ENCODE data around the gene UNCX. TPM values are rescaled to one million over a fixed set of nuclear protein-coding genes. Genes with fewer than 3 reads are reported as not detected.

UNCX gene
- total and polyA plus RNA-seq, 2 of the 4 experiments (the other 2 are of a cell fraction): not detected

DNA sequence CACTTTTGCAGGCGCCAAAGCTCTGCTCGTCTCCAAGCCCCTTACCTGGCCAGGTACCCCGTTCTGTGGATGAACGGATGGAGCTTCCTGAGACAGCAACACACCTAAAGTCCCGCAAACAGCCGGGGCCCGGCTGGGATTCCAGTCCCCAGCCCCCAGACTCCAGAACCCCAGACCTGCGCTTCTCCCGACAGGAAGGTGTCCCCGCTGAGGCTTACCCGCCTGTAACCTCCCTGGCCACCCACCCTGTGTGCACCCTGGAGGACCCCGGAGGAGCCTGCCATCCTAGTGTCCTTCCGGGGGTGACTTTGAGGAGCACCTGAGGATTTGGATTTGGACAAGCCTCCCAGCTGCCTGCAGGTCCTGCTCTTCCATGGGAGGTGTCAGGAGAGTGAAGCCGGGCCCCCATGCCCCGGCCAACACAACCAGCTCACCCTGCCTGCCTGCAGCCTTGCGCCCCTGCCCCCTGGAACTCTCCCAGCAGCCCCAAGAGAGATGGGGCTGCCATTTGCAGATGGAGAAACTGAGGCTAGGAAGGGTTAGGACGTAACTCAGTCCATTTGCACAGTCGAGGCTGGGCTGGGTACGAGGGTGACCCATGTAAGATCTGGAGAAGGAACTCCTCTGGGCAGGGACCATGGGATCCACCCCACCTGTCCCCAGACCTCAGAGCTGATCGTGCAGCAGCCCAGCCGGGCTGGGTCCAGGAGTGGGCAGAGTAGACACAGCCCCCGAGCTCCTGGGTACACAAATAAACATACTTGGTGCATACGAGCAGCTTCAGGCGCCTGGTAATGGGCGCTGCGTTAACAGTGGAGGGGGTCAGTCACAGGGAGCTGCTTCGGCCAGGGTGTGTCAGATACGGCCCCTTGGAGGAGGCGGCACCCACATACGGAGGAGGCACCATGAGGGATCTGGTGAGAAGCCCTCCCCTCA lies 31.9 kb downstream of the UNCX start:
- intact Hi-C loops (cut with micrococcal nuclease): no loop called here
- Histone ChIP-seq H3K4me1 (ENCODE audit: control insufficient read depth, insufficient read depth, low read length) (no peaks in the 10 kb centered on the region), H3K18ac (ENCODE audit: low read depth, low read length) (no peak overlapping the region), H3K23ac (ENCODE audit: low read depth, low read length) (no peak overlapping the region), H3K4ac (ENCODE audit: low read depth, low read length) (no peak overlapping the region), H2AK5ac (ENCODE audit: low read depth, low read length) (no peak overlapping the region), H3K9ac (ENCODE audit: low read depth, low read length) (no peak overlapping the region), H2AK9ac (replicated peaks; ENCODE audit: low read depth, low read length, poor library complexity) (no peak overlapping the region), H2BK120ac (ENCODE audit: low read depth, low read length) (no peak overlapping the region), H3K56ac (ENCODE audit: extremely low read depth, insufficient read depth, low read length) (no peak overlapping the region), H3K79me1 (ENCODE audit: low read depth in 1 of 2, low read length in 2 of 2) (no peaks in the 10 kb centered on the region), H2BK15ac (ENCODE audit: low read depth, low read length) (no peak overlapping the region), H3K4me3 (ENCODE audit: insufficient read depth, low read depth, low read length) (no peak overlapping the region), H3K9me1 (ENCODE audit: insufficient read depth, low read length) (no peaks in the 10 kb centered on the region), H4K5ac (ENCODE audit: low read depth, low read length) (no peak overlapping the region), H2AFZ (replicated peaks; ENCODE audit: low read length, poor library complexity) (no peak overlapping the region), H2BK5ac (ENCODE audit: low read depth, low read length, poor library complexity, severe bottlenecking) (no peak overlapping the region), H4K20me1 (ENCODE audit: insufficient read depth, low read length) (no peaks in the 10 kb centered on the region), H3K14ac (replicated peaks; ENCODE audit: low read depth, low read length) (no peak overlapping the region), H4K8ac (ENCODE audit: low read depth in 2 of 2, low read length in 2 of 2) (no peak overlapping the region), H2BK20ac (ENCODE audit: low read depth, low read length) (no peak overlapping the region), H3K27ac (ENCODE audit: insufficient read depth, low read length) (no peak overlapping the region), H3K27me3 (ENCODE audit: control insufficient read depth, insufficient read depth, low read length) (peaks cover 79% of the 10 kb centered on the region), H4K91ac (ENCODE audit: insufficient read depth, low read depth, low read length) (no peak overlapping the region), H3K36me3 (ENCODE audit: control insufficient read depth, insufficient read depth, low read length) (no peaks in the 10 kb centered on the region), H3K4me2 (ENCODE audit: low read depth, low read length) (no peak overlapping the region), H3K9me3 (ENCODE audit: control insufficient read depth, insufficient read depth, low read length) (no peaks in the 10 kb centered on the region)
- 44% methylated on average over 9 of the region's 30 CpGs; no CpG with 5 or more reads in 1 of the 2 experiments for WGBS, 2 experiments (ENCODE audit: extremely low coverage in 2 of 2, insufficient read length in 1 of 2)
- ChIA-PET CTCF (no interaction called here), POLR2A (ENCODE audit: unreplicated experiment) (no interaction called here)
- TF ChIP-seq RFX5 (IDR thresholded peaks at IDR 0.05; ENCODE audit: low read depth, low read length): no peak
- TF ChIP-seq RAD21 (IDR thresholded peaks at IDR 0.05; ENCODE audit: low read length): no peak
- TF ChIP-seq CEBPB (IDR thresholded peaks at IDR 0.05; ENCODE audit: low read depth, low read length): no peak
- no peak for TF ChIP-seq MXI1 (IDR thresholded peaks at IDR 0.05; ENCODE audit: borderline replicate concordance, low read depth, low read length)
- no peak for TF ChIP-seq BHLHE40 (IDR thresholded peaks at IDR 0.05; ENCODE audit: low read depth, low read length)
- TF ChIP-seq MAFK (IDR thresholded peaks at IDR 0.05; ENCODE audit: low read depth, low read length): no peak
- TF ChIP-seq FOS (IDR thresholded peaks at IDR 0.05; ENCODE audit: low read depth, low read length): no peak
- TF ChIP-seq RCOR1 (IDR thresholded peaks at IDR 0.05; ENCODE audit: insufficient replicate concordance, low read length): no peak
- TF ChIP-seq MAZ (IDR thresholded peaks at IDR 0.05; ENCODE audit: borderline replicate concordance, low read depth, low read length): no peak
- TF ChIP-seq SMC3 (IDR thresholded peaks at IDR 0.05; ENCODE audit: low read depth, low read length): no peak
- TF ChIP-seq, protein P1, sequence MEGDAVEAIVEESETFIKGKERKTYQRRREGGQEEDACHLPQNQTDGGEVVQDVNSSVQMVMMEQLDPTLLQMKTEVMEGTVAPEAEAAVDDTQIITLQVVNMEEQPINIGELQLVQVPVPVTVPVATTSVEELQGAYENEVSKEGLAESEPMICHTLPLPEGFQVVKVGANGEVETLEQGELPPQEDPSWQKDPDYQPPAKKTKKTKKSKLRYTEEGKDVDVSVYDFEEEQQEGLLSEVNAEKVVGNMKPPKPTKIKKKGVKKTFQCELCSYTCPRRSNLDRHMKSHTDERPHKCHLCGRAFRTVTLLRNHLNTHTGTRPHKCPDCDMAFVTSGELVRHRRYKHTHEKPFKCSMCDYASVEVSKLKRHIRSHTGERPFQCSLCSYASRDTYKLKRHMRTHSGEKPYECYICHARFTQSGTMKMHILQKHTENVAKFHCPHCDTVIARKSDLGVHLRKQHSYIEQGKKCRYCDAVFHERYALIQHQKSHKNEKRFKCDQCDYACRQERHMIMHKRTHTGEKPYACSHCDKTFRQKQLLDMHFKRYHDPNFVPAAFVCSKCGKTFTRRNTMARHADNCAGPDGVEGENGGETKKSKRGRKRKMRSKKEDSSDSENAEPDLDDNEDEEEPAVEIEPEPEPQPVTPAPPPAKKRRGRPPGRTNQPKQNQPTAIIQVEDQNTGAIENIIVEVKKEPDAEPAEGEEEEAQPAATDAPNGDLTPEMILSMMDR (conservative IDR thresholded peaks at IDR 0.05; ENCODE audit: low read depth, low read length): no peak
- no peak for TF ChIP-seq CHD1 (IDR thresholded peaks at IDR 0.05; ENCODE audit: low read depth, low read length)
- TF ChIP-seq NFE2L2 (IDR thresholded peaks at IDR 0.05; ENCODE audit: low read depth, low read length): no peak
- TF ChIP-seq, protein P2, sequence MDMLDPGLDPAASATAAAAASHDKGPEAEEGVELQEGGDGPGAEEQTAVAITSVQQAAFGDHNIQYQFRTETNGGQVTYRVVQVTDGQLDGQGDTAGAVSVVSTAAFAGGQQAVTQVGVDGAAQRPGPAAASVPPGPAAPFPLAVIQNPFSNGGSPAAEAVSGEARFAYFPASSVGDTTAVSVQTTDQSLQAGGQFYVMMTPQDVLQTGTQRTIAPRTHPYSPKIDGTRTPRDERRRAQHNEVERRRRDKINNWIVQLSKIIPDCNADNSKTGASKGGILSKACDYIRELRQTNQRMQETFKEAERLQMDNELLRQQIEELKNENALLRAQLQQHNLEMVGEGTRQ (IDR thresholded peaks at IDR 0.05; ENCODE audit: low read depth, low read length): no peak
- DNase-seq (no peak), ATAC-seq (ENCODE audit: low read depth) (no peak)
- in situ Hi-C loops (cut with MboI; ENCODE audit: low sequenced_read_pairs): no loop called here
- BruUV-seq (replicated peaks): no TSS peak
- dilution Hi-C loops (cut with HindIII; ENCODE audit: low sequenced_read_pairs, unreplicated experiment): no loop called here

Measured in IMR-90 (cell line).